HCT116 (cell line): ENCODE data around the gene ANKRD29. TPM values are rescaled to one million over a fixed set of nuclear protein-coding genes. Genes with fewer than 3 reads are reported as not detected.

ENCODE experiments used
- ATAC-seq: fragments of 200-7000 bp; cut with Tn5 transposase; 2 replicates; pipeline ENCODE4 v1.9.1; 2020; ENCODE audit warnings: mild to moderate bottlenecking, moderate library complexity
- BruUV-seq: library from RNA; stranded (reverse); fragments of 400-500 nt; replicated peaks from 2 replicates; lab custom pipeline; 2021; lab: Mats Ljungman, UMichigan
- CTCF ChIA-PET: fragments of 300-600 bp; sonication (Branson Sonifier 250); formaldehyde crosslinking; loops from one replicate; lab custom pipeline; 2021; ENCODE audit warnings: antibody characterized with exemption; lab: Charles Lee
- POLR2A ChIA-PET: fragments of 300-600, 350-600 bp; sonication (Branson Sonifier 250); formaldehyde crosslinking; loops from one replicate; lab custom pipeline; 2021; ENCODE audit warnings: antibody characterized with exemption; lab: Charles Lee
- RAD21 ChIA-PET, 2 experiments: fragments of 300-600 bp; sonication (Branson Sonifier 250); formaldehyde crosslinking; loops; one replicate each; lab custom pipeline; 2023; ENCODE audit warnings: low total read pairs in 2 of 2; ENCODE audit not compliant: uncharacterized antibody in 2 of 2, unreplicated experiment in 2 of 2, low non-redundant PET in 1 of 2; lab: Charles Lee
- DNase-seq: peaks from one replicate; pipeline ENCODE4 v3.0.0-alpha.2; 2010; ENCODE audit warnings: low read depth, low spot score
- H2AFZ ChIP-seq: fragments of 200-600 bp; shearing (Covaris generic), sonication (generic); 2 replicates; pipeline ENCODE4 v1.6.1; 2017; ENCODE audit warnings: low read depth, mixed run types, mixed read lengths, antibody characterized with exemption, low read length; ENCODE audit not compliant: poor library complexity, severe bottlenecking
- H3K27ac ChIP-seq: 2 replicates; pipeline ENCODE4 v1.5.1; 2012; ENCODE audit warnings: low read depth, low read length
- H3K27me3 ChIP-seq: fragments of 200-600 bp; sonication (generic); 2 replicates; pipeline ENCODE4 v1.6.1; 2016; ENCODE audit warnings: mixed run types, low read length, mixed read lengths; ENCODE audit not compliant: insufficient read depth
- H3K36me3 ChIP-seq, 2 experiments: fragments of 200-500 bp in 1 of 2; fragments of 200-600 bp in 1 of 2; sonication (Bioruptor generic) in 1 of 2; sonication (generic) in 1 of 2; 2 replicates each; pipeline versions ENCODE4 v1.5.1 to v1.6.1; 2014 to 2016; ENCODE audit warnings: low read length in 2 of 2, inconsistent platforms in 1 of 2, mixed read lengths in 1 of 2, mixed run types in 1 of 2; ENCODE audit not compliant: insufficient read depth in 2 of 2, control insufficient read depth in 1 of 2
- H3K4me1 ChIP-seq, 2 experiments: fragments of 200-600 bp in 1 of 2; sonication (generic) in 1 of 2; 2 replicates each; pipeline versions ENCODE4 v1.5.1 to v1.6.1; 2012 to 2017; ENCODE audit warnings: low read length in 2 of 2, inconsistent platforms in 1 of 2, mild to moderate bottlenecking in 1 of 2, mixed read lengths in 1 of 2, mixed run types in 1 of 2, moderate library complexity in 1 of 2; ENCODE audit not compliant: insufficient read depth in 2 of 2, control insufficient read depth in 1 of 2
- H3K4me2 ChIP-seq: fragments of 200-600 bp; sonication (generic); 2 replicates; pipeline ENCODE4 v1.6.1; 2017; ENCODE audit warnings: mixed run types, low read length, mixed read lengths
- H3K4me3 ChIP-seq, 2 experiments: fragments of 200-600 bp in 1 of 2; sonication (generic) in 1 of 2; replicated peaks in 1 of 2; 2 replicates each; pipeline ENCODE4 v1.5.1; 2011 to 2016; ENCODE audit warnings: low read length in 2 of 2, control low read depth in 1 of 2, low read depth in 1 of 2, mild to moderate bottlenecking in 1 of 2, mixed read lengths in 1 of 2, mixed run types in 1 of 2
- H3K79me2 ChIP-seq: fragments of 200-600 bp; sonication (generic); 2 replicates; pipeline ENCODE4 v1.6.1; 2017; ENCODE audit warnings: mild to moderate bottlenecking, mixed run types, low read length, moderate library complexity, mixed read lengths; ENCODE audit not compliant: insufficient read depth
- H3K9ac ChIP-seq: fragments of 200-600 bp; sonication (generic); 2 replicates; pipeline ENCODE4 v1.6.1; 2016; ENCODE audit warnings: low read length, mixed read lengths
- H3K9me2 ChIP-seq: fragments of 200-600 bp; sonication (generic), shearing (Covaris generic); 2 replicates; pipeline ENCODE4 v1.6.1; 2017; ENCODE audit warnings: mixed run types, mild to moderate bottlenecking, moderate library complexity; ENCODE audit not compliant: insufficient read depth
- H3K9me3 ChIP-seq, 2 experiments: fragments of 200-500 bp in 1 of 2; fragments of 200-600 bp in 1 of 2; sonication (Bioruptor generic) in 1 of 2; sonication (generic) in 1 of 2; 2 replicates each; pipeline ENCODE4 v1.6.1; 2014 to 2017; ENCODE audit warnings: low read length in 2 of 2, mixed read lengths in 2 of 2, inconsistent platforms in 1 of 2, low read depth in 1 of 2, mild to moderate bottlenecking in 1 of 2, mixed run types in 1 of 2, moderate library complexity in 1 of 2; ENCODE audit not compliant: control insufficient read depth in 1 of 2, insufficient read depth in 1 of 2
- H4K20me1 ChIP-seq: fragments of 200-600 bp; sonication (generic), shearing (Covaris generic); 2 replicates; pipeline ENCODE4 v1.6.1; 2017; ENCODE audit warnings: mixed run types, mild to moderate bottlenecking, moderate library complexity; ENCODE audit not compliant: insufficient read depth
- CBX3 ChIP-seq: IDR thresholded peaks from 2 replicates; pipeline ENCODE4 v1.6.1; 2012; ENCODE audit warnings: low read depth
- CEBPB ChIP-seq: IDR thresholded peaks from 2 replicates; pipeline ENCODE4 v1.6.1; 2012; ENCODE audit warnings: low read depth
- CTCF ChIP-seq, 3 experiments: fragments of 200-600 bp in 1 of 3; sonication (generic) in 1 of 3; IDR thresholded peaks in 2 of 3; conservative IDR thresholded peaks in 1 of 3; 2 replicates each; pipeline ENCODE4 v1.5.1; 2012 to 2017; ENCODE audit warnings: low read depth in 2 of 3, low read length in 2 of 3, antibody characterized with exemption in 1 of 3, borderline replicate concordance in 1 of 3, control low read depth in 1 of 3, mild to moderate bottlenecking in 1 of 3, mixed read lengths in 1 of 3, mixed run types in 1 of 3, moderate library complexity in 1 of 3; ENCODE audit not compliant: insufficient read depth in 1 of 3
- EGR1 ChIP-seq: IDR thresholded peaks from 2 replicates; pipeline ENCODE4 v1.6.1; 2012; ENCODE audit warnings: low read depth
- ELF1 ChIP-seq: IDR thresholded peaks from 2 replicates; pipeline ENCODE4 v1.6.1; 2012; ENCODE audit warnings: low read depth, borderline replicate concordance
- EZH2 ChIP-seq: fragments of 200-600 bp; sonication (generic); IDR thresholded peaks from 2 replicates; pipeline ENCODE4 v1.6.1; 2017; ENCODE audit warnings: antibody characterized with exemption, mixed run types
- EZH2phosphoT487 ChIP-seq: fragments of 200-600 bp; IDR thresholded peaks from 2 replicates; pipeline ENCODE4 v1.6.1; 2018; ENCODE audit warnings: antibody characterized with exemption, borderline replicate concordance
- FOSL1 ChIP-seq: IDR thresholded peaks from 2 replicates; pipeline ENCODE4 v1.6.1; 2012; ENCODE audit warnings: low read depth
- JUND ChIP-seq: IDR thresholded peaks from 2 replicates; pipeline ENCODE4 v1.6.1; 2012
- POLR2A ChIP-seq: IDR thresholded peaks from 2 replicates; pipeline ENCODE4 v1.7.0; 2011; ENCODE audit warnings: borderline replicate concordance; ENCODE audit not compliant: insufficient read depth, insufficient read length; ENCODE audit errors: extremely low read depth
- POLR2AphosphoS5 ChIP-seq: IDR thresholded peaks from 2 replicates; pipeline ENCODE4 v1.6.1; 2011; ENCODE audit warnings: mild to moderate bottlenecking, low read depth, low read length, moderate library complexity
- RAD21 ChIP-seq: IDR thresholded peaks from 2 replicates; pipeline ENCODE4 v1.6.1; 2012; ENCODE audit warnings: low read depth, mild to moderate bottlenecking
- REST ChIP-seq: IDR thresholded peaks from 2 replicates; pipeline ENCODE4 v1.6.1; 2012; ENCODE audit warnings: low read depth
- SIN3A ChIP-seq: IDR thresholded peaks from 2 replicates; pipeline ENCODE4 v1.6.1; 2012; ENCODE audit warnings: low read depth
- SP1 ChIP-seq: IDR thresholded peaks from 2 replicates; pipeline ENCODE4 v1.6.1; 2012; ENCODE audit warnings: low read depth
- SRF ChIP-seq: IDR thresholded peaks from 2 replicates; pipeline ENCODE4 v1.6.1; 2012; ENCODE audit warnings: low read depth
- TCF7L2 ChIP-seq: IDR thresholded peaks from 2 replicates; pipeline ENCODE4 v1.7.0; 2011; ENCODE audit warnings: borderline replicate concordance, inconsistent platforms; ENCODE audit not compliant: insufficient read depth, insufficient read length; ENCODE audit errors: extremely low read depth
- YY1 ChIP-seq: IDR thresholded peaks from 2 replicates; pipeline ENCODE4 v1.6.1; 2011; ENCODE audit warnings: low read length, low read depth, moderate library complexity, mild to moderate bottlenecking; ENCODE audit not compliant: insufficient replicate concordance; ENCODE audit errors: extremely low read depth
- ZBTB33 ChIP-seq: IDR thresholded peaks from 2 replicates; pipeline ENCODE4 v1.6.1; 2011; ENCODE audit warnings: mild to moderate bottlenecking, low read length, moderate library complexity; ENCODE audit not compliant: insufficient replicate concordance; ENCODE audit errors: extremely low read depth
- ZNF274 ChIP-seq: fragments of 200-500 bp; sonication (Bioruptor generic); IDR thresholded peaks from 2 replicates; pipeline ENCODE4 v1.6.1; 2014; ENCODE audit warnings: mild to moderate bottlenecking, low read depth, low read length, inconsistent platforms
- intact Hi-C: fragments of 100-400 bp; cut with micrococcal nuclease; formaldehyde crosslinking; loops from 2 replicates; pipeline ENCODE4 v1.10.0; 2022
- total RNA-seq: library from RNA; stranded (reverse); gene quantifications from one replicate; pipeline ENCODE4 v1.2.1, GENCODE V29; 2021; ENCODE audit not compliant: unreplicated experiment

The ANKRD29 gene
- total RNA-seq, 1 experiment from 2014 or later: 8.8 TPM

- Histone ChIP-seq H3K79me2 (no peaks in the 10 kb centered on the region), H3K9ac (no peak overlapping the region), H3K4me3 (no peak overlapping the region), H3K4me1 (no peaks in the 10 kb centered on the region), H4K20me1 (no peaks in the 10 kb centered on the region), H2AFZ (no peak overlapping the region), H3K9me3 (no peaks in the 10 kb centered on the region), H3K36me3 (no peaks in the 10 kb centered on the region), H3K27me3 (no peaks in the 10 kb centered on the region), H3K27ac (no peak overlapping the region), H3K4me2 (no peak overlapping the region), H3K9me2 (no peaks in the 10 kb centered on the region)
- ATAC-seq (no peak), DNase-seq (no peak)
- no peak for TF ChIP-seq EZH2phosphoT487
- TF ChIP-seq SRF: no peak
- TF ChIP-seq FOSL1: no peak
- TF ChIP-seq ELF1: no peak
- no peak for TF ChIP-seq POLR2A
- no peak for TF ChIP-seq CBX3
- no peak for TF ChIP-seq JUND
- TF ChIP-seq CEBPB: no peak
- no peak for TF ChIP-seq RAD21
- TF ChIP-seq SP1: no peak
- TF ChIP-seq EGR1: no peak
- no peak for TF ChIP-seq POLR2AphosphoS5
- TF ChIP-seq ZNF274: no peak
- TF ChIP-seq SIN3A: no peak
- TF ChIP-seq YY1: no peak
- no peak for TF ChIP-seq ZBTB33
- no peak for TF ChIP-seq REST
- TF ChIP-seq EZH2: no peak
- no peak for TF ChIP-seq TCF7L2
- no peak for TF ChIP-seq CTCF (IDR thresholded peaks at IDR 0.05 in 2 of 3, conservative IDR thresholded peaks at IDR 0.05 in 1 of 3; ENCODE audit: borderline replicate concordance in 1 of 3, insufficient read depth in 1 of 3, low read depth in 2 of 3, low read length in 2 of 3)
- intact Hi-C loops: no loop called here
- BruUV-seq: no TSS peak
- POLR2A ChIA-PET: no interaction called here
- RAD21 ChIA-PET: no interaction called here
- CTCF ChIA-PET: no interaction called here
These were observed 53.2 kb downstream of the ANKRD29 start for GRCh38 chr18:23609390-23610023.
